ENCODE results near the gene PCLAF.

GRCh38 chr15:64373360-64373759 is 7.9 kb downstream of the PCLAF start:
- TF ChIP-seq, protein P1, sequence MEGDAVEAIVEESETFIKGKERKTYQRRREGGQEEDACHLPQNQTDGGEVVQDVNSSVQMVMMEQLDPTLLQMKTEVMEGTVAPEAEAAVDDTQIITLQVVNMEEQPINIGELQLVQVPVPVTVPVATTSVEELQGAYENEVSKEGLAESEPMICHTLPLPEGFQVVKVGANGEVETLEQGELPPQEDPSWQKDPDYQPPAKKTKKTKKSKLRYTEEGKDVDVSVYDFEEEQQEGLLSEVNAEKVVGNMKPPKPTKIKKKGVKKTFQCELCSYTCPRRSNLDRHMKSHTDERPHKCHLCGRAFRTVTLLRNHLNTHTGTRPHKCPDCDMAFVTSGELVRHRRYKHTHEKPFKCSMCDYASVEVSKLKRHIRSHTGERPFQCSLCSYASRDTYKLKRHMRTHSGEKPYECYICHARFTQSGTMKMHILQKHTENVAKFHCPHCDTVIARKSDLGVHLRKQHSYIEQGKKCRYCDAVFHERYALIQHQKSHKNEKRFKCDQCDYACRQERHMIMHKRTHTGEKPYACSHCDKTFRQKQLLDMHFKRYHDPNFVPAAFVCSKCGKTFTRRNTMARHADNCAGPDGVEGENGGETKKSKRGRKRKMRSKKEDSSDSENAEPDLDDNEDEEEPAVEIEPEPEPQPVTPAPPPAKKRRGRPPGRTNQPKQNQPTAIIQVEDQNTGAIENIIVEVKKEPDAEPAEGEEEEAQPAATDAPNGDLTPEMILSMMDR (IDR thresholded peaks at IDR 0.05) = no peak
- TF ChIP-seq POLR2AphosphoS5 (IDR thresholded peaks at IDR 0.05) = no peak
- no peak for TF ChIP-seq POLR2A (IDR thresholded peaks at IDR 0.05)
